Upper lobe of left lung (tissue), 4 donors: ENCODE data around the gene TPO.

Experiments used
- POLR2A ChIP-seq, 4 donors: fragments of 450-650 bp; IDR thresholded peaks; one replicate each; pipeline ENCODE4 v1.5.1; 2016 to 2017; ENCODE audit warnings: antibody characterized with exemption in 4 of 4, mild to moderate bottlenecking in 2 of 4
- POLR2AphosphoS5 ChIP-seq, 2 donors: sonication (generic); formaldehyde crosslinking; IDR thresholded peaks; one replicate each; pipeline ENCODE4 v1.5.1; 2017; ENCODE audit warnings: antibody characterized with exemption in 2 of 2
- TF ChIP-seq, protein P1 (sequence below), 6 experiments: fragments of 450-650 bp in 4 of 6; fragments of 200-600 bp in 2 of 6; sonication (generic) in 2 of 6; IDR thresholded peaks; one replicate each; pipeline ENCODE4 v1.5.1; 2016 to 2019; ENCODE audit warnings: antibody characterized with exemption in 6 of 6

DNA sequence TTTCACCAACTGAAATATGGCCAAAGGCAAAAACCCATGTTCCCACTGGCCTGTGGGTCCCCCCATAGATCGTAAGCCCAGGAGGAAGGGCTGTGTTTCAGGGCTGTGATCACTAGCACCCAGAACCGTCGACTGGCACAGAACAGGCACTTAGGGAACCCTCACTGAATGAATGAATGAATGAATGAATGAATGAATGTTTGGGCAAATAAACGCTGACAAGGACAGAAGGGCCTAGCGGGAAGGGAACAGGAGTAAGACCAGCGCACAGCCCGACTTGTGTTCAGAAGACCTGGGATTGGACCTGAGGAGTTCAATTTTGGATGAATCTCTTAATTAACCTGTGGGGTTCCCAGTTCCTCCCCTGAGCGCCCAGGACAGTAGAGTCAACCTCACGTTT, 76.2 kb downstream of the TPO start:
- TF ChIP-seq, protein P1, sequence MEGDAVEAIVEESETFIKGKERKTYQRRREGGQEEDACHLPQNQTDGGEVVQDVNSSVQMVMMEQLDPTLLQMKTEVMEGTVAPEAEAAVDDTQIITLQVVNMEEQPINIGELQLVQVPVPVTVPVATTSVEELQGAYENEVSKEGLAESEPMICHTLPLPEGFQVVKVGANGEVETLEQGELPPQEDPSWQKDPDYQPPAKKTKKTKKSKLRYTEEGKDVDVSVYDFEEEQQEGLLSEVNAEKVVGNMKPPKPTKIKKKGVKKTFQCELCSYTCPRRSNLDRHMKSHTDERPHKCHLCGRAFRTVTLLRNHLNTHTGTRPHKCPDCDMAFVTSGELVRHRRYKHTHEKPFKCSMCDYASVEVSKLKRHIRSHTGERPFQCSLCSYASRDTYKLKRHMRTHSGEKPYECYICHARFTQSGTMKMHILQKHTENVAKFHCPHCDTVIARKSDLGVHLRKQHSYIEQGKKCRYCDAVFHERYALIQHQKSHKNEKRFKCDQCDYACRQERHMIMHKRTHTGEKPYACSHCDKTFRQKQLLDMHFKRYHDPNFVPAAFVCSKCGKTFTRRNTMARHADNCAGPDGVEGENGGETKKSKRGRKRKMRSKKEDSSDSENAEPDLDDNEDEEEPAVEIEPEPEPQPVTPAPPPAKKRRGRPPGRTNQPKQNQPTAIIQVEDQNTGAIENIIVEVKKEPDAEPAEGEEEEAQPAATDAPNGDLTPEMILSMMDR (IDR thresholded peaks at IDR 0.05): no peak
- no peak for TF ChIP-seq POLR2A (IDR thresholded peaks at IDR 0.05)
- TF ChIP-seq POLR2AphosphoS5 (IDR thresholded peaks at IDR 0.05): no peak
